NCI-H2107 (cell line): ENCODE measurements around the gene EPHB2.
"Not testable (repeated sequence)": the region's sequence is repeated elsewhere in the genome, so short reads cannot be mapped to it uniquely, and the experiment has no call there.

ENCODE experiments used
- DNase-seq: peaks from one replicate; lab custom pipeline; 2025; lab: John Stamatoyannopoulos, UW

Gene EPHB2

GRCh38 chr1:22691031-22691753, 19.4 kb upstream of the EPHB2 start:
- DNase-seq = no peak

GRCh38 chr1:22694172-22694571, 16.5 kb upstream of the EPHB2 start:
- DNase-seq = no peak

GRCh38 chr1:22696610-22697009, 14.0 kb upstream of the EPHB2 start:
- no peak for DNase-seq

GRCh38 chr1:22697980-22698379, 12.7 kb upstream of the EPHB2 start:
- no peak for DNase-seq

GRCh38 chr1:22699681-22700520, 10.7 kb upstream of the EPHB2 start:
- DNase-seq = no peak

GRCh38 chr1:22702296-22703085, 8.1 kb upstream of the EPHB2 start:
- DNase-seq = no peak

- peak; percentile 76 for DNase-seq
Observed at GRCh38 chr1:22704440-22705067, 6.1 kb upstream of the EPHB2 start.

GRCh38 chr1:22705586-22705985, 5.1 kb upstream of the EPHB2 start:
- no peak for DNase-seq

GRCh38 chr1:22706100-22706499, 4.5 kb upstream of the EPHB2 start:
- DNase-seq = not testable (repeated sequence)

- DNase-seq = no peak
Observed at GRCh38 chr1:22708777-22709176, 1.9 kb upstream of the EPHB2 start.

GRCh38 chr1:22709227-22709626, 1.4 kb upstream of the EPHB2 start:
- no peak for DNase-seq

GRCh38 chr1:22709891-22710700, 543 bp upstream of the EPHB2 start:
- DNase-seq = no peak

- DNase-seq = no peak
Observed at GRCh38 chr1:22711071-22711470, 432 bp downstream of the EPHB2 start.

GRCh38 chr1:22711591-22712501, 1.2 kb downstream of the EPHB2 start:
- DNase-seq = no peak

- DNase-seq = no peak
Observed at GRCh38 chr1:22712502-22713271, 2.0 kb downstream of the EPHB2 start.

GRCh38 chr1:22714455-22714854, 3.8 kb downstream of the EPHB2 start:
- no peak for DNase-seq

- no peak for DNase-seq
Observed at GRCh38 chr1:22717037-22717760, 6.6 kb downstream of the EPHB2 start.

- no peak for DNase-seq
Observed at GRCh38 chr1:22721122-22721873, 10.7 kb downstream of the EPHB2 start.
